CD4-positive, alpha-beta T cell (primary cell): Measurements from ENCODE around the gene OR52E1. TPM values are rescaled to one million over a fixed set of nuclear protein-coding genes. Genes with fewer than 3 reads are reported as not detected.

Experiments
- ATAC-seq: fragments of 200-7000 bp; cut with Tn5 transposase; one replicate; pipeline ENCODE4 v1.10.0; 2022; ENCODE audit warnings: mild to moderate bottlenecking; ENCODE audit not compliant: poor library complexity
- CTCF ChIA-PET: fragments of 350-600 bp; sonication (Branson Sonifier 250); formaldehyde crosslinking; loops from one replicate; lab custom pipeline; 2021; ENCODE audit warnings: antibody characterized with exemption, inconsistent platforms; lab: Charles Lee
- POLR2A ChIA-PET: fragments of 350-600 bp; sonication (Branson Sonifier 250); formaldehyde crosslinking; loops from one replicate; lab custom pipeline; 2021; ENCODE audit warnings: antibody characterized with exemption, inconsistent platforms; lab: Charles Lee
- DNase-seq, 14 experiments: peaks; one replicate each; pipeline ENCODE4 v3.0.0-alpha.2; 2013 to 2020; ENCODE audit warnings: mixed read lengths in 2 of 14
- H3K27ac ChIP-seq, 2 donors: one replicate each; pipeline versions ENCODE4 v1.5.1 to v1.7.0; 2013; ENCODE audit warnings: low read length in 2 of 2, low read depth in 1 of 2, mild to moderate bottlenecking in 1 of 2
- H3K27me3 ChIP-seq, 2 experiments: 1 replicate in 1 of 2; 2 replicates in 1 of 2; pipeline versions ENCODE4 v1.6.1 to v1.7.0; 2013; ENCODE audit warnings: low read length in 2 of 2, control low read depth in 1 of 2, mild to moderate bottlenecking in 1 of 2, moderate library complexity in 1 of 2; ENCODE audit not compliant: insufficient read depth in 2 of 2, control insufficient read depth in 1 of 2
- H3K36me3 ChIP-seq: one replicate; pipeline ENCODE4 v1.6.1; 2013; ENCODE audit warnings: low read length, control low read depth; ENCODE audit not compliant: insufficient read depth
- H3K4me1 ChIP-seq: one replicate; pipeline ENCODE4 v1.6.1; 2013; ENCODE audit warnings: low read length, control low read depth; ENCODE audit not compliant: insufficient read depth
- H3K4me3 ChIP-seq: one replicate; pipeline ENCODE4 v1.5.1; 2013; ENCODE audit warnings: mild to moderate bottlenecking, low read length, moderate library complexity
- H3K9me3 ChIP-seq, 2 experiments: 1 replicate in 1 of 2; 2 replicates in 1 of 2; pipeline versions ENCODE4 v1.6.1 to v1.7.0; 2013; ENCODE audit warnings: low read length in 2 of 2, mild to moderate bottlenecking in 2 of 2, control low read depth in 1 of 2, moderate library complexity in 1 of 2; ENCODE audit not compliant: control insufficient read depth in 1 of 2, insufficient read depth in 1 of 2
- H3K27ac Mint-ChIP-seq: one replicate; pipeline ENCODE4 v1.8.0; 2020; ENCODE audit warnings: mixed read lengths
- H3K27me3 Mint-ChIP-seq: one replicate; pipeline ENCODE4 v1.8.0; 2021; ENCODE audit warnings: mixed read lengths
- H3K36me3 Mint-ChIP-seq: one replicate; pipeline ENCODE4 v1.8.0; 2021; ENCODE audit warnings: low read depth, mixed read lengths
- H3K4me1 Mint-ChIP-seq: one replicate; pipeline ENCODE4 v1.8.0; 2021; ENCODE audit warnings: low read depth, mixed read lengths
- H3K4me3 Mint-ChIP-seq: one replicate; pipeline ENCODE4 v1.8.0; 2020; ENCODE audit warnings: mild to moderate bottlenecking, mixed read lengths
- H3K9me3 Mint-ChIP-seq: one replicate; pipeline ENCODE4 v1.8.0; 2020; ENCODE audit warnings: mixed read lengths
- CTCF ChIP-seq: fragments of 200-600 bp; IDR thresholded peaks from one replicate; pipeline ENCODE4 v1.8.0; 2022; ENCODE audit warnings: antibody characterized with exemption, mild to moderate bottlenecking
- intact Hi-C, 2 experiments: fragments of 100-400 bp; cut with DNase I in 1 of 2; cut with micrococcal nuclease in 1 of 2; formaldehyde crosslinking; loops; one replicate each; pipeline versions ENCODE4 v1.15.1 to v1.9.0; 2023 to 2025; cut with DNase I, micrococcal nuclease
- total RNA-seq, 174 experiments: library from RNA in 2 of 174; stranded (reverse) in 2 of 174; gene quantifications; one replicate each; pipeline ENCODE4 v1.2.3 and lab custom pipeline; 2021 to 2026

Gene OR52E1
- total RNA-seq, 2 experiments from 2014 or later: not detected

- Histone ChIP-seq H3K4me1 (no peaks in the 10 kb centered on the region), H3K9me3 (no peaks in the 10 kb centered on the region), H3K4me3 (no peak overlapping the region), H3K27me3 (no peaks in the 10 kb centered on the region), H3K36me3 (no peaks in the 10 kb centered on the region), H3K27ac (no peak overlapping the region)
- Mint-ChIP-seq H3K27me3 (no peaks in the 10 kb centered on the region), H3K4me3 (no peak overlapping the region), H3K9me3 (no peaks in the 10 kb centered on the region), H3K4me1 (no peaks in the 10 kb centered on the region), H3K27ac (no peak overlapping the region), H3K36me3 (no peaks in the 10 kb centered on the region)
- no peak for ATAC-seq
- ChIA-PET POLR2A (no interaction called here), CTCF (no interaction called here)
- DNase-seq: no peak
- no peak for TF ChIP-seq CTCF
- intact Hi-C loops: no loop called here
Observed at GRCh38 chr11:5096011-5096410, 26.6 kb downstream of the OR52E1 start.

- H3K27ac Mint-ChIP-seq: no peak overlapping the region
- no peak overlapping the region for H3K4me3 Mint-ChIP-seq
- Histone ChIP-seq H3K9me3 (no peaks in the 10 kb centered on the region), H3K36me3 (no peaks in the 10 kb centered on the region), H3K4me1 (no peaks in the 10 kb centered on the region), H3K27me3 (peaks cover 0 to 4% of the 10 kb centered on the region in 2 experiments), H3K4me3 (no peak overlapping the region), H3K27ac (no peak overlapping the region)
- no peaks in the 10 kb centered on the region for H3K4me1 Mint-ChIP-seq
- H3K27me3 Mint-ChIP-seq: peaks cover 10% of the 10 kb centered on the region
- CTCF ChIA-PET: no interaction called here
- DNase-seq: no peak
- no peaks in the 10 kb centered on the region for H3K9me3 Mint-ChIP-seq
- POLR2A ChIA-PET: no interaction called here
- no peak for ATAC-seq
- intact Hi-C loops: no loop called here
- TF ChIP-seq CTCF: no peak
- H3K36me3 Mint-ChIP-seq: no peaks in the 10 kb centered on the region
Observed at GRCh38 chr11:5102246-5102645, 32.9 kb downstream of the OR52E1 start.

GRCh38 chr11:5103066-5103465 is 33.7 kb downstream of the OR52E1 start:
- Histone ChIP-seq H3K9me3 (no peaks in the 10 kb centered on the region), H3K27ac (no peak overlapping the region), H3K4me3 (no peak overlapping the region), H3K36me3 (no peaks in the 10 kb centered on the region), H3K4me1 (no peaks in the 10 kb centered on the region), H3K27me3 (peaks cover 0 to 4% of the 10 kb centered on the region in 2 experiments)
- H3K27me3 Mint-ChIP-seq: peaks cover 10% of the 10 kb centered on the region
- CTCF ChIA-PET: no interaction called here
- no peaks in the 10 kb centered on the region for H3K36me3 Mint-ChIP-seq
- DNase-seq (no peak), ATAC-seq (no peak)
- H3K4me3 Mint-ChIP-seq: no peak overlapping the region
- intact Hi-C loops: no loop called here
- POLR2A ChIA-PET: no interaction called here
- H3K27ac Mint-ChIP-seq: no peak overlapping the region
- no peaks in the 10 kb centered on the region for H3K9me3 Mint-ChIP-seq
- H3K4me1 Mint-ChIP-seq: no peaks in the 10 kb centered on the region
- TF ChIP-seq CTCF: no peak
